Breast epithelium (tissue), 4 donors: ENCODE data around the gene RNH1. TPM values are rescaled to one million over a fixed set of nuclear protein-coding genes. Genes with fewer than 3 reads are reported as not detected.

Experiments
- DNase-seq, 2 donors: peaks; one replicate each; pipeline ENCODE4 v3.0.0-alpha.2; 2019; ENCODE audit warnings: low spot score in 2 of 2
- H3K27ac ChIP-seq, 2 donors: fragments of 200-600 bp; sonication (generic) in 1 of 2; one replicate each; pipeline ENCODE4 v1.5.1; 2016 to 2019; ENCODE audit warnings: mild to moderate bottlenecking in 1 of 2
- H3K27me3 ChIP-seq, 2 donors: fragments of 200-600 bp; sonication (generic) in 1 of 2; one replicate each; pipeline versions ENCODE4 v1.5.1 to v1.6.0; 2017 to 2019; ENCODE audit warnings: control low read depth in 1 of 2, mild to moderate bottlenecking in 1 of 2
- H3K36me3 ChIP-seq: fragments of 200-600 bp; one replicate; pipeline ENCODE4 v1.5.1; 2019
- H3K4me1 ChIP-seq, 2 donors: fragments of 200-600 bp; sonication (generic); one replicate each; pipeline ENCODE4 v1.5.1; 2016 to 2019; ENCODE audit warnings: control low read depth in 1 of 2
- H3K4me3 ChIP-seq, 3 donors: fragments of 200-600 bp; sonication (generic); 1 replicate in 2 of 3; 2 replicates in 1 of 3; pipeline ENCODE4 v1.5.1; 2016 to 2019; ENCODE audit warnings: mild to moderate bottlenecking in 3 of 3, moderate library complexity in 2 of 3
- H3K9me3 ChIP-seq, 2 donors: fragments of 200-600 bp; sonication (generic) in 1 of 2; one replicate each; pipeline ENCODE4 v1.5.1; 2016 to 2019; ENCODE audit warnings: control low read depth in 1 of 2
- POLR2A ChIP-seq: fragments of 450-650 bp; IDR thresholded peaks from one replicate; pipeline ENCODE4 v1.6.1; 2016; ENCODE audit warnings: antibody characterized with exemption, mild to moderate bottlenecking, moderate library complexity
- POLR2AphosphoS5 ChIP-seq, 3 donors: sonication (generic); formaldehyde crosslinking; IDR thresholded peaks; one replicate each; pipeline ENCODE4 v1.6.1; 2017; ENCODE audit warnings: antibody characterized with exemption in 3 of 3
- intact Hi-C: fragments of 100-400 bp; cut with DNase I; formaldehyde crosslinking; loops from one replicate; pipeline ENCODE4 v1.15.1; 2023; ENCODE audit warnings: low total_unique reads
- total RNA-seq, 3 donors: library from RNA; depleted of rRNA; stranded (reverse); fragments of >200 nt; gene quantifications; one replicate each; pipeline ENCODE4 v1.1.0, GENCODE V29; 2016
- TF ChIP-seq, protein P1 (sequence below), 3 donors: fragments of 450-650 bp; IDR thresholded peaks; one replicate each; pipeline ENCODE4 v1.5.1; 2016 to 2017; ENCODE audit warnings: antibody characterized with exemption in 3 of 3, mild to moderate bottlenecking in 3 of 3, moderate library complexity in 3 of 3

Gene RNH1
- total RNA-seq, 3 donors from 2014 or later: 139 to 249 (median 209) TPM

DNA sequence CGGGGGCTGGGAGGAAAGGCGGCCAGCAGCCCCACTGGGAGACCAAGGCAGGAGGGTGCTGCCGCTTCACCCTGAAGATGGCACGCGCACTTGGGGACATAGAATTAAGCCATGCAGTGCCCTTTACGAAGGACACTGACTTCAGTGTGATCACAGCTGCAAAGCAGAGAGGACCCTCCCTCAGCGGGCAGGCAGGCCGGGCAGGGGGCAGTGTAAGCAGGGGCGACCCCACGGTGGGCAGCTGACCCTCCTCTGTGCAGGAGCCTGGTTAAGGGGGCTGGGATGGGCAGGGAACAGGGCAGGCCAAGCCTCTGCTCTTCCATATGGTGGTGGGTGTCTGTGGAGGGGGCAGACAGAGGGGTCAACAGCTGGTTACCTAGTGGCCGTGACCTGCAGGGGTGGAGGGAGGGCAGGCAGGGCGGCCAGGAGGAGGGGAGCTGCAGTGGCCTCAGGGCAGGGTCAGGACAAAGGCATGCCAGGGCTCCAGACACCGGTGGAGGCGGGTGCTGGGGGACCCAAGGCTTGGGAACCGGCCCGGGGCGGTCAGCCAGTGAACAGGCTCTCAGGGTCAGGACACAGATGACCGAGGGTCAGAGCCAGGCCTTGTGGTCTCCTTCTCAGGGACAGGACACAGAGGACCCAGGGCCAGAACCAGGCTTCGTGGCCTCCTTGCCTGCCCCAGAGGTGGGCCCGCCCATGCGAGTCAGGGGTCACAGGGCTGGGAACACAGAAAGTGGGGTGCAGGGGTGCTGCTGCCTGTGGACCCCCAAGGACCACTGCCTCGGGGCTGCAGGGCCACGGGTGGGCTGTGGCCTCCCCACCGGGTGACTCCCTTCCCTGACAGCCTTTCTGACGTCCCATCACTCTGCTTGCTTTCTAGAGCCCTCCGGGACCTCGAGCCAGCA is 46.3 kb upstream of the RNH1 start:
- Histone ChIP-seq H3K4me3 (no peak overlapping the region), H3K36me3 (no peaks in the 10 kb centered on the region), H3K4me1 (peaks cover 0 to 5% of the 10 kb centered on the region in 2 donors), H3K27me3 (peaks cover 3 to 6% of the 10 kb centered on the region in 2 donors), H3K27ac (no peak overlapping the region), H3K9me3 (no peaks in the 10 kb centered on the region)
- no peak for DNase-seq
- intact Hi-C loops: no loop called here
- TF ChIP-seq POLR2A (no peak), POLR2AphosphoS5 (IDR thresholded peaks at IDR 0.05) (no peak)
- TF ChIP-seq, protein P1, sequence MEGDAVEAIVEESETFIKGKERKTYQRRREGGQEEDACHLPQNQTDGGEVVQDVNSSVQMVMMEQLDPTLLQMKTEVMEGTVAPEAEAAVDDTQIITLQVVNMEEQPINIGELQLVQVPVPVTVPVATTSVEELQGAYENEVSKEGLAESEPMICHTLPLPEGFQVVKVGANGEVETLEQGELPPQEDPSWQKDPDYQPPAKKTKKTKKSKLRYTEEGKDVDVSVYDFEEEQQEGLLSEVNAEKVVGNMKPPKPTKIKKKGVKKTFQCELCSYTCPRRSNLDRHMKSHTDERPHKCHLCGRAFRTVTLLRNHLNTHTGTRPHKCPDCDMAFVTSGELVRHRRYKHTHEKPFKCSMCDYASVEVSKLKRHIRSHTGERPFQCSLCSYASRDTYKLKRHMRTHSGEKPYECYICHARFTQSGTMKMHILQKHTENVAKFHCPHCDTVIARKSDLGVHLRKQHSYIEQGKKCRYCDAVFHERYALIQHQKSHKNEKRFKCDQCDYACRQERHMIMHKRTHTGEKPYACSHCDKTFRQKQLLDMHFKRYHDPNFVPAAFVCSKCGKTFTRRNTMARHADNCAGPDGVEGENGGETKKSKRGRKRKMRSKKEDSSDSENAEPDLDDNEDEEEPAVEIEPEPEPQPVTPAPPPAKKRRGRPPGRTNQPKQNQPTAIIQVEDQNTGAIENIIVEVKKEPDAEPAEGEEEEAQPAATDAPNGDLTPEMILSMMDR (IDR thresholded peaks at IDR 0.05): no peak

DNA sequence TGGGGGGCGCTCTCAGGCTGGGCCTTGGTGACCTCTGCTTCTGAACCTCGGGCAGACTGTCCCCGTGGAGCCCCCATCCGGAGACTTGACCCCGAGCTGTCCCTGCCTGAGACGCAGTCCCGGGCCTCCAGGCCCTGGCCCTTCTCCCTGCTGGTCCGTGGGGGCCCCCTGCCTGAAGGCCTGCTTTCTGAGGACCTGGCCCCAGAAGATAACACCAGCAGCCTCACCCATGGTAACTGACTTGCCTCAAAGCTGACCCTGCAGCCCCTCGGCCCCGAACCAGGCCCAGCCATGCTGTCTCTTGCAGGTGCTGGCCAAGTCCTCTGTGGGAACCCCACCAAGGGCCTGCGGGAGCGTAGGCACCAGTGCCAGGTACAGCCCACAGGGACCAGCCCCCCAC is 44.6 kb upstream of the RNH1 start:
- intact Hi-C loops: loop anchor here (1.0 kb wide), 1 partner anchor 48 kb away; no protein-coding TSS in a partner anchor
- Histone ChIP-seq H3K36me3 (no peaks in the 10 kb centered on the region), H3K4me3 (no peak overlapping the region), H3K27me3 (peaks cover 3 to 6% of the 10 kb centered on the region in 2 donors), H3K4me1 (peaks cover 0 to 5% of the 10 kb centered on the region in 2 donors), H3K9me3 (no peaks in the 10 kb centered on the region), H3K27ac (no peak overlapping the region)
- no peak for DNase-seq
- no peak for TF ChIP-seq POLR2AphosphoS5 (IDR thresholded peaks at IDR 0.05)
- TF ChIP-seq, protein P1 (IDR thresholded peaks at IDR 0.05): no peak
- no peak for TF ChIP-seq POLR2A

DNA sequence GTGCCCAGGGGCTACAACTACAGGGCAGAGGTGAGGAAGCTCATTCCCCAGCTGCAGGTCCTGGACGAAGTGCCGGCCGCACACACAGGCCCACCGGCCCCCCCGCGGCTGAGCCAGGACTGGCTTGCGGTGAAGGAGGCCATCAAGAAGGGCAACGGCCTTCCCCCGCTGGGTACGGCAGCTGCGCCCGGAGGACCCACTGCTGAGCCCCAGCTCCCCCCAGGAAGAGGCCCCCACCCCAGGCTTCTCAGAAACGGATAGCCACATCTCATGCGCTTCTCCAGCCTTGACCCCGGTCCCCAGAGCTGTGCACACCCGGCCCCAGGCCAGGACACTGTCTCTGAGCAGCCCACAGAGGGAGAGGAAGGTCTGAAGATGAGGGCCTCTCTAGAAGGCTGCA is 44.1 kb upstream of the RNH1 start:
- no peaks in the 10 kb centered on the region for H3K36me3 ChIP-seq
- H3K9me3 ChIP-seq: no peaks in the 10 kb centered on the region
- peaks cover 0 to 5% of the 10 kb centered on the region in 2 donors for H3K4me1 ChIP-seq
- intact Hi-C loops: loop anchor here (1.0 kb wide), 1 partner anchor 48 kb away; no protein-coding TSS in a partner anchor
- TF ChIP-seq, protein P1 (IDR thresholded peaks at IDR 0.05): no peak
- TF ChIP-seq POLR2A (no peak), POLR2AphosphoS5 (IDR thresholded peaks at IDR 0.05) (no peak)
- no peak overlapping the region for H3K4me3 ChIP-seq
- no peak for DNase-seq
- H3K27ac ChIP-seq: no peak overlapping the region
- H3K27me3 ChIP-seq: peaks cover 3 to 6% of the 10 kb centered on the region in 2 donors

DNA sequence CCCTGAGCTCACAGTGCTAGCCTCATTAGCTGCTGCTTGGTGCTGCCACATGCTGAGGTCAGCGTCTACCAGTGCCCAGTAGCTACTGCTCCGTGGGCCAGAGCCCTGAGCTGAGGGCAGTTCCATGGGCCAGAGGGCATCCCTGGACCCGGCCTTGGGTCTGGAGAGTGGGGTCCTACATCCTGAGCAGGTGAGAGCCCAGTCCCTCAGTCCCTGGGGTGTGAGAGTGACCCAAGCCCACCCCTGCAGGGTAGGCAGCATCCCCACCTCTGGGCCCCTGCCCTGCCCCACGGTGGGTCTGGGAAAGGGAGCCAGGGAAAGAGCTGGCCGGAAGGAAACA is 43.7 kb upstream of the RNH1 start:
- H3K27me3 ChIP-seq: peaks cover 3 to 6% of the 10 kb centered on the region in 2 donors
- no peak overlapping the region for H3K27ac ChIP-seq
- TF ChIP-seq POLR2AphosphoS5 (IDR thresholded peaks at IDR 0.05): no peak
- no peak for TF ChIP-seq POLR2A
- TF ChIP-seq, protein P1 (IDR thresholded peaks at IDR 0.05): no peak
- no peak overlapping the region for H3K4me3 ChIP-seq
- no peaks in the 10 kb centered on the region for H3K9me3 ChIP-seq
- no peaks in the 10 kb centered on the region for H3K36me3 ChIP-seq
- DNase-seq: no peak
- peaks cover 0 to 5% of the 10 kb centered on the region in 2 donors for H3K4me1 ChIP-seq
- intact Hi-C loops: loop anchor here (1.0 kb wide), 1 partner anchor 49 kb away; no protein-coding TSS in a partner anchor

DNA sequence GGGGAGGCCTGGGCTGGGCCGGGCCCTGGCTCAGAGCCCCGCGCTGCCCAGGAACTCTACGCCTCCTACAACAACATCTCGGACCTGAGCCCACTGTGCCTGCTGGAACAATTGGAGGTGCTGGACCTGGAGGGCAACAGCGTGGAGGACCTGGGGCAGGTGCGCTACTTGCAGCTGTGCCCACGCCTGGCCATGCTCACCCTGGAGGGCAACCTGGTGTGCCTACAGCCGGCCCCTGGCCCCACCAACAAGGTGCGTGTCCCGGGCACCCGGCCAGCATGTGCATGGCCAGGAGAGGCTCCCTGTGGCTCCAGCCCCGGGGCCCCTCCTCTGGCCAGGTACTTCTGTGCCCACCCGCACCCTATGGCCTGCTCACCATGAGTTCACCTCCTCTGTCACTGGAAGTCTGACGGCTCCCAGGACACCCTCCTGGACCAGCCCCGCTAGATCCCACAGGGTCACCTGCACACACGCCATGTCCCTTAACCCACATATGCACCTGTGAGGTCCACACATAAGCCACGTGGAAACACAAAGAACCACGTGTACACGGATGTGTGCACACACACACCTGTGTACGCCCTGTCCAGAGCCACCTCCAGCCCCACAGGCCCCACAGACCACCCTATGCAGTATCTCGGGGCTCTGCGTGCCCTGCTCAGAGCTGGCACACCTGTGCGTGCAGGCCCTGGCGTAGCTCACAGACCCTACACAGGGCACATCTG is 43.1 kb upstream of the RNH1 start:
- intact Hi-C loops: no loop called here
- Histone ChIP-seq H3K27ac (no peak overlapping the region), H3K36me3 (no peaks in the 10 kb centered on the region), H3K4me3 (no peak overlapping the region), H3K4me1 (peaks cover 0 to 5% of the 10 kb centered on the region in 2 donors), H3K27me3 (peaks cover 3 to 6% of the 10 kb centered on the region in 2 donors), H3K9me3 (no peaks in the 10 kb centered on the region)
- no peak for DNase-seq
- TF ChIP-seq POLR2AphosphoS5 (IDR thresholded peaks at IDR 0.05) (no peak), POLR2A (no peak)
- TF ChIP-seq, protein P1 (IDR thresholded peaks at IDR 0.05): no peak
